Measurements from ENCODE around the gene KRTAP5-5. TPM values are rescaled to one million over a fixed set of nuclear protein-coding genes. Genes with fewer than 3 reads are reported as not detected.
"Not testable (repeated sequence)": the region's sequence is repeated elsewhere in the genome, so short reads cannot be mapped to it uniquely, and the experiment has no call there.

The KRTAP5-5 gene
- total and polyA plus RNA-seq, 4 donors, result not detected

- Histone ChIP-seq H3K4me3 (ENCODE audit: low read length in 2 of 2) (no peak overlapping the region), H3K4me1 (ENCODE audit: control insufficient read depth in 1 of 2, insufficient read depth in 2 of 2, low read length in 2 of 2) (no peaks in the 10 kb centered on the region), H3K36me3 (ENCODE audit: control insufficient read depth in 1 of 2, insufficient read depth in 2 of 2, low read length in 1 of 2) (no peaks in the 10 kb centered on the region), H3K27me3 (ENCODE audit: control insufficient read depth in 1 of 2, insufficient read depth in 2 of 2, low read length in 1 of 2) (no peaks in the 10 kb centered on the region), H3K9me3 (ENCODE audit: control insufficient read depth, low read length) (no peaks in the 10 kb centered on the region), H3K27ac (ENCODE audit: low read depth in 1 of 2, low read length in 2 of 2) (no peak overlapping the region)
- DNase-seq (peak; percentile 40 to 58), ATAC-seq (ENCODE audit: low FRiP score) (peak; percentile 11)
- intact Hi-C loops (cut with DNase I), result no loop called here
- 93 to 94% methylated on average over 18 to 20 of the region's 20 CpGs for WGBS, 2 donors
These were observed 13.6 kb downstream of the KRTAP5-5 start for GRCh38 chr11:1643146-1643690.

GRCh38 chr11:1644601-1645356 is 15.2 kb downstream of the KRTAP5-5 start:
- DNase-seq (peak; percentile 33 to 59), ATAC-seq (ENCODE audit: low FRiP score) (no peak)
- 81 to 83% methylated on average over 20 of the region's 20 CpGs for WGBS, 2 donors
- H3K9me3 ChIP-seq (ENCODE audit: control insufficient read depth, low read length), result no peaks in the 10 kb centered on the region
- intact Hi-C loops (cut with DNase I), result no loop called here
- no peaks in the 10 kb centered on the region for H3K27me3 ChIP-seq (ENCODE audit: control insufficient read depth in 1 of 2, insufficient read depth in 2 of 2, low read length in 1 of 2)
- H3K4me3 ChIP-seq (ENCODE audit: low read length in 2 of 2), result no peak overlapping the region
- no peaks in the 10 kb centered on the region for H3K4me1 ChIP-seq (ENCODE audit: control insufficient read depth in 1 of 2, insufficient read depth in 2 of 2, low read length in 2 of 2)
- H3K36me3 ChIP-seq (ENCODE audit: control insufficient read depth in 1 of 2, insufficient read depth in 2 of 2, low read length in 1 of 2), result no peaks in the 10 kb centered on the region
- H3K27ac ChIP-seq (ENCODE audit: low read depth in 1 of 2, low read length in 2 of 2), result no peak overlapping the region

GRCh38 chr11:1645357-1645821 is 15.8 kb downstream of the KRTAP5-5 start:
- DNase-seq (peak; percentile 17 to 62), ATAC-seq (ENCODE audit: low FRiP score) (no peak)
- H3K9me3 ChIP-seq (ENCODE audit: control insufficient read depth, low read length), result no peaks in the 10 kb centered on the region
- no peaks in the 10 kb centered on the region for H3K4me1 ChIP-seq (ENCODE audit: control insufficient read depth in 1 of 2, insufficient read depth in 2 of 2, low read length in 2 of 2)
- WGBS, 2 donors, result 79 to 85% methylated on average over 12 of the region's 12 CpGs
- H3K27me3 ChIP-seq (ENCODE audit: control insufficient read depth in 1 of 2, insufficient read depth in 2 of 2, low read length in 1 of 2), result no peaks in the 10 kb centered on the region
- intact Hi-C loops (cut with DNase I), result no loop called here
- H3K36me3 ChIP-seq (ENCODE audit: control insufficient read depth in 1 of 2, insufficient read depth in 2 of 2, low read length in 1 of 2), result no peaks in the 10 kb centered on the region
- H3K4me3 ChIP-seq (ENCODE audit: low read length in 2 of 2), result no peak overlapping the region
- no peak overlapping the region for H3K27ac ChIP-seq (ENCODE audit: low read depth in 1 of 2, low read length in 2 of 2)

- peak in 1 of 2 donors; percentile 12 for DNase-seq
- ATAC-seq (ENCODE audit: low FRiP score); H3K9me3 ChIP-seq (ENCODE audit: control insufficient read depth, low read length); intact Hi-C loops (cut with DNase I); H3K4me3 ChIP-seq (ENCODE audit: low read length in 2 of 2); H3K4me1 ChIP-seq (ENCODE audit: control insufficient read depth in 1 of 2, insufficient read depth in 2 of 2, low read length in 2 of 2); H3K36me3 ChIP-seq (ENCODE audit: control insufficient read depth in 1 of 2, insufficient read depth in 2 of 2, low read length in 1 of 2); H3K27ac ChIP-seq (ENCODE audit: low read depth in 1 of 2, low read length in 2 of 2); H3K27me3 ChIP-seq (ENCODE audit: control insufficient read depth in 1 of 2, insufficient read depth in 2 of 2, low read length in 1 of 2): not testable (repeated sequence)
- WGBS, 2 donors, result 87 to 89% methylated on average over 10 of the region's 10 CpGs
These were observed 17.0 kb downstream of the KRTAP5-5 start for GRCh38 chr11:1646540-1646939.

- ATAC-seq (ENCODE audit: low FRiP score) (no peak), DNase-seq (peak; percentile 40 to 47)
- no peaks in the 10 kb centered on the region for H3K36me3 ChIP-seq (ENCODE audit: control insufficient read depth in 1 of 2, insufficient read depth in 2 of 2, low read length in 1 of 2)
- H3K4me3 ChIP-seq (ENCODE audit: low read length in 2 of 2), result no peak overlapping the region
- no peaks in the 10 kb centered on the region for H3K4me1 ChIP-seq (ENCODE audit: control insufficient read depth in 1 of 2, insufficient read depth in 2 of 2, low read length in 2 of 2)
- no peaks in the 10 kb centered on the region for H3K9me3 ChIP-seq (ENCODE audit: control insufficient read depth, low read length)
- intact Hi-C loops (cut with DNase I), result no loop called here
- 92 to 93% methylated on average over 34 to 35 of the region's 35 CpGs for WGBS, 2 donors
- no peak overlapping the region for H3K27ac ChIP-seq (ENCODE audit: low read depth in 1 of 2, low read length in 2 of 2)
- no peaks in the 10 kb centered on the region for H3K27me3 ChIP-seq (ENCODE audit: control insufficient read depth in 1 of 2, insufficient read depth in 2 of 2, low read length in 1 of 2)
These were observed 18.5 kb downstream of the KRTAP5-5 start for GRCh38 chr11:1647901-1648652.

GRCh38 chr11:1648653-1649420 is 19.3 kb downstream of the KRTAP5-5 start:
- ATAC-seq (ENCODE audit: low FRiP score) (no peak), DNase-seq (peak; percentile 17 to 65)
- Histone ChIP-seq H3K9me3 (ENCODE audit: control insufficient read depth, low read length) (no peaks in the 10 kb centered on the region), H3K4me1 (ENCODE audit: control insufficient read depth in 1 of 2, insufficient read depth in 2 of 2, low read length in 2 of 2) (no peaks in the 10 kb centered on the region), H3K36me3 (ENCODE audit: control insufficient read depth in 1 of 2, insufficient read depth in 2 of 2, low read length in 1 of 2) (no peaks in the 10 kb centered on the region), H3K27me3 (ENCODE audit: control insufficient read depth in 1 of 2, insufficient read depth in 2 of 2, low read length in 1 of 2) (no peaks in the 10 kb centered on the region), H3K4me3 (ENCODE audit: low read length in 2 of 2) (no peak overlapping the region), H3K27ac (ENCODE audit: low read depth in 1 of 2, low read length in 2 of 2) (no peak overlapping the region)
- intact Hi-C loops (cut with DNase I), result no loop called here
- WGBS, 2 donors, result 86 to 90% methylated on average over 28 of the region's 28 CpGs

GRCh38 chr11:1650034-1650917 is 20.7 kb downstream of the KRTAP5-5 start:
- Histone ChIP-seq H3K27ac (ENCODE audit: low read depth in 1 of 2, low read length in 2 of 2) (no peak overlapping the region), H3K36me3 (ENCODE audit: control insufficient read depth in 1 of 2, insufficient read depth in 2 of 2, low read length in 1 of 2) (no peaks in the 10 kb centered on the region), H3K4me1 (ENCODE audit: control insufficient read depth in 1 of 2, insufficient read depth in 2 of 2, low read length in 2 of 2) (no peaks in the 10 kb centered on the region), H3K9me3 (ENCODE audit: control insufficient read depth, low read length) (no peaks in the 10 kb centered on the region), H3K27me3 (ENCODE audit: control insufficient read depth in 1 of 2, insufficient read depth in 2 of 2, low read length in 1 of 2) (no peaks in the 10 kb centered on the region), H3K4me3 (ENCODE audit: low read length in 2 of 2) (no peak overlapping the region)
- WGBS, 2 donors, result 84 to 86% methylated on average over 15 of the region's 15 CpGs
- intact Hi-C loops (cut with DNase I), result loop anchor here (2.0 to 10.0 kb wide), 3 partner anchors 43 to 505 kb away; partner anchors contain the start of gene SYT8 (in 1 of the 2)
- peak in 1 of 2 donors; percentile 28 for DNase-seq
- ATAC-seq (ENCODE audit: low FRiP score), result no peak

All from aorta (tissue), 5 donors.